ENCODE data around the gene ENG.

- TF ChIP-seq CTCF (IDR thresholded peaks at IDR 0.05; ENCODE audit: borderline replicate concordance, extremely low read depth, low read length, poor library complexity, severe bottlenecking) (no peak), EZH2 (IDR thresholded peaks at IDR 0.05; ENCODE audit: borderline replicate concordance, low read depth, low read length, severe bottlenecking) (no peak)
Observed at GRCh38 chr9:127872369-127873222, 18.1 kb upstream of the ENG start.

Data from DND-41 (cell line).